NCI-H510A treated with DMSO at 0.1 percent for 48 hours (cell line): ENCODE measurements around the gene SP6.
A peak's percentile ranks its signal among the peaks of the same experiment; 100 is the strongest.

Experiments
- DNase-seq: peaks from one replicate; lab custom pipeline; 2025; lab: John Stamatoyannopoulos, UW

SP6 gene

GRCh38 chr17:47831003-47831933, 19.7 kb downstream of the SP6 start, which contains the start of the genes LRRC46 and MRPL10:
Gene LRRC46, plus strand, starts transcription at chr17:47831670. Its CDS starts 320 bp downstream, at chr17:47831990.
Gene MRPL10, minus strand, starts transcription at chr17:47831541. Its CDS starts 30 bp downstream, at chr17:47831511.
- peak; percentile 99 for DNase-seq

GRCh38 chr17:47830396-47831002, 20.5 kb downstream of the SP6 start:
- no peak for DNase-seq

- DNase-seq, result no peak
Observed at GRCh38 chr17:47829870-47830269, 21.1 kb downstream of the SP6 start.

- no peak for DNase-seq
Observed at GRCh38 chr17:47823519-47823918, 27.4 kb downstream of the SP6 start.

GRCh38 chr17:47822785-47823184, 28.2 kb downstream of the SP6 start:
- no peak for DNase-seq

- peak; percentile 90 for DNase-seq
Observed at GRCh38 chr17:47821424-47822391, 29.3 kb downstream of the SP6 start, which contains the start of gene OSBPL7. Gene OSBPL7, minus strand, starts transcription at chr17:47821794. Its CDS starts 1,516 bp downstream, at chr17:47820278.

- DNase-seq, result no peak
Observed at GRCh38 chr17:47821031-47821423, 29.9 kb downstream of the SP6 start.

GRCh38 chr17:47820033-47820789, 30.8 kb downstream of the SP6 start:
- no peak for DNase-seq

GRCh38 chr17:47819475-47819874, 31.5 kb downstream of the SP6 start:
- no peak for DNase-seq

- no peak for DNase-seq
Observed at GRCh38 chr17:47818002-47818695, 32.8 kb downstream of the SP6 start.

- no peak for DNase-seq
Observed at GRCh38 chr17:47816947-47817346, 34.0 kb downstream of the SP6 start.

GRCh38 chr17:47816111-47816735, 34.7 kb downstream of the SP6 start:
- DNase-seq, result no peak

- no peak for DNase-seq
Observed at GRCh38 chr17:47815106-47815918, 35.7 kb downstream of the SP6 start.

- DNase-seq, result no peak
Observed at GRCh38 chr17:47813512-47814031, 37.4 kb downstream of the SP6 start.

GRCh38 chr17:47813077-47813476, 37.9 kb downstream of the SP6 start:
- no peak for DNase-seq

- no peak for DNase-seq
Observed at GRCh38 chr17:47812146-47812920, 38.6 kb downstream of the SP6 start.

GRCh38 chr17:47811709-47812108, 39.3 kb downstream of the SP6 start:
- no peak for DNase-seq
